HG02885 (cell line): ENCODE results near the gene AURKAIP1.
A peak's percentile ranks its signal among the peaks of the same experiment; 100 is the strongest.

Experiments used
- ATAC-seq: cut with Tn5 transposase; IDR thresholded peaks from one replicate; pipeline ENCODE4 v1.9.1; 2021; ENCODE audit warnings: mild to moderate bottlenecking; ENCODE audit not compliant: unreplicated experiment, poor library complexity

Gene AURKAIP1

GRCh38 chr1:1336931-1337792 lies 37.8 kb downstream of the AURKAIP1 start:
- ATAC-seq: no peak

GRCh38 chr1:1336446-1336845 lies 38.6 kb downstream of the AURKAIP1 start:
- ATAC-seq: no peak

DNA sequence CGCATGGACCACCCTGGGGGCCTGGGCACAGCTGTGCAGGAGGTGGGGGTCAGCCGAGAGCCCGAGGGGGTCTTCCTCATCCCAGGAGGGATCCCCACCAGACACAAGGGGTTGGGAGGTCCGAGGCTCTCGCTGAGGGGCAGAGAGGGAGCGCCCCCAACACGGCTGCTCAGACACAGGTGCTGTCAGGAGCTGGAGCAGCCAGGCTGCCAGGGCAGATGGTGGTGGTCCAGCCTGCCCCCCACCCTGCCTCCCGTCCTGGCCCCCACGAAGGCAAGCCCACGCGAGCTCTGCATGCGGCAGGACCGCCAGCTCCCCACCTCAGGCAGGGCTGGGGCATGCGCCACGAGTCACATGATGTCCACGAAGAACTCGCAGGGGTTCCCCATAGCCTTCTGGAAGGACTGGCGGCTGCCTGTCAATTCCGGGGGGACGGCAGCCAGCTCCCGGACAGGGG lies 39.2 kb downstream of the AURKAIP1 start:
- ATAC-seq: no peak

GRCh38 chr1:1335283-1335682 lies 39.7 kb downstream of the AURKAIP1 start:
- no peak for ATAC-seq

- no peak for ATAC-seq
Observed at GRCh38 chr1:1334835-1335234, 40.2 kb downstream of the AURKAIP1 start.

GRCh38 chr1:1333551-1334241 lies 41.3 kb downstream of the AURKAIP1 start:
- no peak for ATAC-seq

DNA sequence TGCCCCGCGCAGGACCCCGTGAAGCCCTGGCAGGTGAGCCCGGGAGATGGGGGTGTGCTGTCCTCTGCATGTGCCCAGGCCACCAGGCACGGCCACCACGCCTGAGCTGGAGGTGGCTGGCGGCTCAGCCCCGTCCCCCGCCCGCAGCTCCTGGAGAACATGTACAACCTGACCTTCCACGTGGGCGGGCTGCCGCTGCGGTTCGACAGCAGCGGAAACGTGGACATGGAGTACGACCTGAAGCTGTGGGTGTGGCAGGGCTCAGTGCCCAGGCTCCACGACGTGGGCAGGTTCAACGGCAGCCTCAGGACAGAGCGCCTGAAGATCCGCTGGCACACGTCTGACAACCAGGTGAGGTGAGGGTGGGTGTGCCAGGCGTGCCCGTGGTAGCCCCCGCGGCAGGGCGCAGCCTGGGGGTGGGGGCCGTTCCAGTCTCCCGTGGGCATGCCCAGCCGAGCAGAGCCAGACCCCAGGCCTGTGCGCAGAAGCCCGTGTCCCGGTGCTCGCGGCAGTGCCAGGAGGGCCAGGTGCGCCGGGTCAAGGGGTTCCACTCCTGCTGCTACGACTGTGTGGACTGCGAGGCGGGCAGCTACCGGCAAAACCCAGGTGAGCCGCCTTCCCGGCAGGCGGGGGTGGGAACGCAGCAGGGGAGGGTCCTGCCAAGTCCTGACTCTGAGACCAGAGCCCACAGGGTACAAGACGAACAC lies 42.1 kb downstream of the AURKAIP1 start:
- no peak for ATAC-seq

- ATAC-seq: no peak
Observed at GRCh38 chr1:1332031-1332755, 42.8 kb downstream of the AURKAIP1 start.

- no peak for ATAC-seq
Observed at GRCh38 chr1:1331068-1331965, 43.7 kb downstream of the AURKAIP1 start, which contains the start of gene TAS1R3. TSS of gene TAS1R3 (plus strand) at chr1:1331280. CDS start at chr1:1331346, 66 bp downstream.

GRCh38 chr1:1330366-1331067 lies 44.5 kb downstream of the AURKAIP1 start:
- no peak for ATAC-seq

GRCh38 chr1:1329304-1330210 lies 45.5 kb downstream of the AURKAIP1 start:
- ATAC-seq: no peak

- no peak for ATAC-seq
Observed at GRCh38 chr1:1328254-1328653, 46.8 kb downstream of the AURKAIP1 start.

- no peak for ATAC-seq
Observed at GRCh38 chr1:1327291-1327690, 47.7 kb downstream of the AURKAIP1 start.

GRCh38 chr1:1326075-1326605 lies 48.9 kb downstream of the AURKAIP1 start:
- no peak for ATAC-seq

GRCh38 chr1:1325288-1326074 lies 49.5 kb downstream of the AURKAIP1 start:
- ATAC-seq: no peak

DNA sequence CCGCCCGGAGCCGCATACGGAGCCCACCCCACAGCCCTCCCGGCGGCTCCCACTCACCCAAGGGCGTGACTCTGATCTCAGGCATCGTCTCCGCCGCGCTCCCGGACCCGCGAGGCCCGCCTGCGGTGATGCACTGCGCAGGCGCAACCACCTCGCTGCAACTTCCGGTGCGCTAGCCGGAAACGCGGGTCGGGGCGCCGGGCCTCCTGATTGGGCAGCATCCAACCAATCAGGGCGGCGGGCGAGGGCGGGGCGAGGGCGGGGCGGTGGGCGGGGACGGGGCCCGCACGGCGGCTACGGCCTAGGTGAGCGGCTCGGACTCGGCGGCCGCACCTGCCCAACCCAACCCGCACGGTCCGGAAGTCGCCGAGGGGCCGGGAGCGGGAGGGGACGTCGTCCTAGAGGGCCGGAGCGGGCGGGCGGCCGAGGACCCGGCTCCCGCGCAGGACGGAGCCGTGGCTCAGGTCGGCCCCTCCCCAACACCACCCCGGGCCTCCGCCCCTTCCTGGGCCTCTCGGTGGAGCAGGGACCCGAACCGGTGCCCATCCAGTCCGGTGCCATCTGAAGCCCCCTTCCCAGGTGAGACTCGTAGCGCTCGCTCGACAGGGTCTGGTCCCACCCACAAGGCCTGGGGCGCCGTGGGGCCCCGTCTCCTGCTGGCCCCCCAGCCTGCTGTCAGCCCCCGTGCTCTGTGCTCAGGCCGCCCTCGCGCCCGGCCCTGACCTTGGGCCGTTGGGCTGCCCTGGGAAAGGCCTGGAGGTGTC lies 50.3 kb downstream of the AURKAIP1 start, which contains the start of the genes CPTP and INTS11:
TSS of gene CPTP (plus strand) at position 279 of the 764 bp plus-strand sequence. CDS start 2,109 bp downstream, outside the sequence.
TSS of gene INTS11 (minus strand) at position 137 of the 764 bp plus-strand sequence. CDS start at position 85, 52 bp downstream.
- ATAC-seq: peak; percentile 79
